GM19351 (cell line): ENCODE results near the gene ZDHHC18.

ENCODE experiments used
- ATAC-seq: cut with Tn5 transposase; IDR thresholded peaks from one replicate; pipeline ENCODE4 v1.9.1; 2021; ENCODE audit warnings: mild to moderate bottlenecking, moderate library complexity; ENCODE audit not compliant: unreplicated experiment

The ZDHHC18 gene

GRCh38 chr1:26826261-26827105 lies at the start of gene ZDHHC18:
Gene ZDHHC18 (plus strand): TSS chr1:26826688. CDS start chr1:26826805, 117 bp downstream.
- ATAC-seq = peak; percentile 69

DNA sequence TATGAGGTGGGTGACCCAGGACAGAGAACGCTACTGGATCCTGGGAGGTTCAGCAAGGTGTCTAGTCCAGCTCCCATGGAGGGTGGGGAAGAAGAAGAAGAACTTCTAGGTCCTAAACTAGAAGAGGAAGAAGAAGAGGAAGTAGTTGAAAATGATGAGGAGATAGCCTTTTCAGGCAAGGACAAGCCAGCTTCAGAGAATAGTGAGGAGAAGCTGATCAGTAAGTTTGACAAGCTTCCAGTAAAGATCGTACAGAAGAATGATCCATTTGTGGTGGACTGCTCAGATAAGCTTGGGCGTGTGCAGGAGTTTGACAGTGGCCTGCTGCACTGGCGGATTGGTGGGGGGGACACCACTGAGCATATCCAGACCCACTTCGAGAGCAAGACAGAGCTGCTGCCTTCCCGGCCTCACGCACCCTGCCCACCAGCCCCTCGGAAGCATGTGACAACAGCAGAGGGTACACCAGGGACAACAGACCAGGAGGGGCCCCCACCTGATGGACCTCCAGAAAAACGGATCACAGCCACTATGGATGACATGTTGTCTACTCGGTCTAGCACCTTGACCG lies 47.3 kb upstream of the ZDHHC18 start:
- ATAC-seq = no peak

DNA sequence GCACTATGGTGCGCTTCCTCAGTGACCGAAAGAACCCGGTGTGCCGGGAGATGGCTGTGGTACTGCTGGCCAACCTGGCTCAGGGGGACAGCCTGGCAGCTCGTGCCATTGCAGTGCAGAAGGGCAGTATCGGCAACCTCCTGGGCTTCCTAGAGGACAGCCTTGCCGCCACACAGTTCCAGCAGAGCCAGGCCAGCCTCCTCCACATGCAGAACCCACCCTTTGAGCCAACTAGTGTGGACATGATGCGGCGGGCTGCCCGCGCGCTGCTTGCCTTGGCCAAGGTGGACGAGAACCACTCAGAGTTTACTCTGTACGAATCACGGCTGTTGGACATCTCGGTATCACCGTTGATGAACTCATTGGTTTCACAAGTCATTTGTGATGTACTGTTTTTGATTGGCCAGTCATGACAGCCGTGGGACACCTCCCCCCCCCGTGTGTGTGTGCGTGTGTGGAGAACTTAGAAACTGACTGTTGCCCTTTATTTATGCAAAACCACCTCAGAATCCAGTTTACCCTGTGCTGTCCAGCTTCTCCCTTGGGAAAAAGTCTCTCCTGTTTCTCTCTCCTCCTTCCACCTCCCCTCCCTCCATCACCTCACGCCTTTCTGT lies 46.0 kb upstream of the ZDHHC18 start:
- no peak for ATAC-seq

GRCh38 chr1:26781206-26781825 lies 45.2 kb upstream of the ZDHHC18 start:
- ATAC-seq = no peak

DNA sequence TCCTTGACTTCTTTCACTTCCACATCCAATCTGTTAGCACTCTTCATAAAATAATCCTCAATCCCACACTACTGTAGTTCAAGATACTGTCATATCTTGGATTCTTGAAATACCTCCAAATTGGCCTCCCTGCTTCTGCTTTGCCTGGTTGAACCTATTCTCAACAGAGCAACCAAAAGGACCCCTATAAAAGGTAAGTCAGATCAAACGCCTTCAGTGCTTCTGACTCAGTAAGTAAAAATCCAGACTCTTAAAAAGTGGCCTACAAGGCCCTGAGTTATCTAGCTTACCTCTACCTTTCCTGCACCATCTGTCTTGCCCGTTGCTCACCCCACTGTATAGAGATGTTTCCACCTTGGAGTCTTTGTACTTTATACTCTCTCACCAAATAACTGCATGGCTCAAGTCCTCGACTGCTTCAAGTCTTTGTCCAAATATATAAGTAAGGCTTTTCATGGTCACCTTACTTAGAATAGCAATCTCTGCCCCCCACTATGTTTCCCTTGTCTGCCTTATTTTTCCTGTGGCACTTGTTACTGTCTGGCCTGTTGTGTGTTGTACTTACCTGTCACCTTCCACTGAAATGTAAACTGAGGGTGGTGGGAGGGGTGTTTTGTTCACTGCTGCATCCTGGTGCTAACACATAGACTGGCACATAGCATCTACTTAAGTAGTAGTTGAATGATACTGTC lies 43.8 kb upstream of the ZDHHC18 start:
- ATAC-seq = no peak

DNA sequence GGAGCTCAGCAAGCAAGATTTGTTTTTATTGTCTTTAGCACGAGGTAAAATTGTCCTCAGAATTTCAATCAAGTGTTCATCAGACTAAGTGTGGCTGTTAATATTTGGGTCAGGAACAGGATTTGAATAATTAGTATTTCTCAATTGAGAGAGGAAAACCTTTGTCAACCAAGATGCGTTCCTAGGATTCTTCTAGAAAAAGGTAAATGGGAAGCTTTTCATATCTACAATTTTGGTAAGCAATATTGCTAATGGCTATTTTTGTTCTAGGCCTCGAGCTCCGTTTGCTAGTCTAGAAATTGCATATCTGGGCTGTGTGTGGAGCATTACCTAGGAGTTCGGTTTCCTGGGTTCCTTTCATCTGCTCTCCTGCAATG lies 42.9 kb upstream of the ZDHHC18 start:
- ATAC-seq = no peak

DNA sequence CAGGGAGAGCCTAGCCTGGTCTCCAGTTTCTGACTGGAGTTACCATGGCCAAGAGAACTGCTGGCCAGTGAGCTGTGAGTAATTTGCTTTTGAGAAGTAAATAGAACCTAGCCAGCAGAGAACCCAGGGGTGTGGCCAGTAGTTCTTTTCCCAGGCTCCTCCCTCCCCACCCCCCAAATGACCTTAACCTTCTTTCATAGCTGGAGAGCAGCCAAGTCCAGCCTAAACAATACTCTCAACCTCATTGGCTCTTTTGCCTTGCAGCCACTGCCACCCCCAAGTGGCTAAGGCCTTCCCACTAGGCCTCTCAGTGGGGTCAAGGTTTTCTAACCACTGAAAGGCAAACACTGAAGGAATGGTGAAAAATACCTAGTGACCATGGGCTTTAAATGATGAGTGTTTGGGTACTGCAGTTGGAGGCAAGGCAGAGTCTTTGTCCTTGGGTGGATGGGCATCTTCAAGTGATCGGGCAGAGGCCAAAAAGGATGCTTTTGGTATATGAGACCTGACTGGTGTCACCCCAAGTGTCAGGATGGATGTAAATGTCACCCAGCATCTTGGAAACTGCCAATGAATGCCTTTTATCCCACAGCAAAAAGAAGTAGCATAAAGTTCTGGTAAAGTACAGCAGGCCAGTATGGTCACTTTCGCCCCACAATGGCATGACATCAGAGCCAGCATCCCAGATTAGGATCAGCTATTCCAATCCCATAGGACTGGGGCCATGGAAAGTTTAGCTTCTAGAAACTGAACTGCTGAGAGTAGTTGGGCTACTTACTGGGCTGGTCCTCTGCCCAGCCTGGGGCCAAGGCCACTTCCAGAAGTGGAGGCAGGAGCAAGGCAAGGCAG lies 42.2 kb upstream of the ZDHHC18 start:
- ATAC-seq = no peak

DNA sequence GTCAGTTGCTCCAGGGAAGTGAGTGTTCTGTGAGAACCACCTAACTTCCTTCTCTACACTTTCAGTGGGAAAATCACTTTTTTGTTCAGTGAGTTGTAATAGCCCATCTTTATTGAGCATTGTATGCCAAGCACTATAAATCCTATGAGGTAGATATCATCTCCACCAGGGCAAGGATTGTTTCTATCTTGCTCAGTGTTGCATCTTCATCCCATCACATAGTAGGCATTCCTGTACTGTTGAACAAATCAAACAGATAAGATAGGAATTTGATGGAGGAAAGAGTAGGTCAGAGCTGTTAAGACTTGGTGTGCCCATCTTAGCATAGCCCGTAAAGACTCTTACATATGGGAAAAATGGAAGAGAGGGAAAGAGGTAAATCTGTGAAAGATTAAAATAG lies 41.6 kb upstream of the ZDHHC18 start:
- ATAC-seq = no peak

GRCh38 chr1:26785611-26786436 lies 40.7 kb upstream of the ZDHHC18 start:
- no peak for ATAC-seq

GRCh38 chr1:26786437-26787380 lies 39.8 kb upstream of the ZDHHC18 start:
- peak; percentile 27 for ATAC-seq

DNA sequence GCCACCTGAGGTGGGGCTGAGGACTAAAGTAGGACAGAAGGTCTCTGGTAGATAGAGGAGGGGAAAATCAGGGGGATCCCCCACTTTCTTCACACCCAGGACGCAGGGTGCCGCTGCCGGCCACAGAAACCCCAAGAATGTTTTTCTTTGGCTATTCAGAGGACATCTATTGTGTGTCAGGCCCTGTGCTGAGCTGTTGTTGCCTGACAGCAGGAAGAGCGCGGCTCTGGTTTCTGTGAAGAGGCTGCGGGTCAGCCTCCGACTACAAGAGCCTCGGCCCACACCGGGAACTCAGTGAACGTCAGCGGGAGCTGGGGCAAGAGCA lies 39.1 kb upstream of the ZDHHC18 start:
- peak; percentile 47 for ATAC-seq

- ATAC-seq = peak; percentile 54
Observed at GRCh38 chr1:26787706-26788514, 38.6 kb upstream of the ZDHHC18 start, which contains the start of gene PIGV. Gene PIGV (plus strand): TSS chr1:26787950. CDS start chr1:26790816, 2,866 bp downstream.

- no peak for ATAC-seq
Observed at GRCh38 chr1:26788515-26788785, 38.0 kb upstream of the ZDHHC18 start.

DNA sequence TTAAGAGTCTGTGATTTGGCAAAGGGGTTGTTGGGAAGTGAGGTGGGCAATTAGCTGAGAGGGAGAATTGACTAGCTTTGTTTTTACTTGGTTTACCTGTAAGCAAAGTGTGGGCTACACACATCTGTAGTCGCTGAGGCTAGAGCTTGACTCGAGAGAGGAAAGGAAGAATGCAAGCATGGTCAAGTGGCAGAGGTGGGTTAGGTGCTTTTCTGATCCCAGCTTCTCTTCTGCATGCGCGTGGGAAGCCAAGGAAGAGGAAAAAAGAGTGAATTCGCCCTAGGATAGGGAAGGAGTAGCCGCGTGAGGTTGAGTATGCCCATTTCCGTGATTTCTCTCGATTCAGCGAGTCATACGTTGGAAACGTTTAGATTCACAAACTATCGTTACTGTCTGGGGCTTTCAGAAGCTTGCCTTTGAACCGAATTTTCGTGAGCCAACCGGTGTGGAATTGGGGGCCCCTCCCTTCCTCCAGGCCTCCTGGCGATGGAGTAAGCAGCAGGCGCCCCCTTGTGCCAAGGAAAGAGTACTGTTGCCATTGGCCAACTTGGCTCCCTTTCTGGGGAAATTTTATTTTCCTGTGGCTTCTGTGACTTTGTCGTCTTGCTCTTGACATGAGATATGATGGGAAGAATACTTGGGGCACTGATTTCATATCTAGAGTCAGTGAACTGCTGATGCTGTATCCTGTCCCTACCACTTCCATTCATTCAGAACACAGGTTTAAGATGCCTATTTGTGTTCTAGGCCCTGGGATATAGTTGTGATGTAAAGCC lies 37.5 kb upstream of the ZDHHC18 start:
- ATAC-seq = no peak

DNA sequence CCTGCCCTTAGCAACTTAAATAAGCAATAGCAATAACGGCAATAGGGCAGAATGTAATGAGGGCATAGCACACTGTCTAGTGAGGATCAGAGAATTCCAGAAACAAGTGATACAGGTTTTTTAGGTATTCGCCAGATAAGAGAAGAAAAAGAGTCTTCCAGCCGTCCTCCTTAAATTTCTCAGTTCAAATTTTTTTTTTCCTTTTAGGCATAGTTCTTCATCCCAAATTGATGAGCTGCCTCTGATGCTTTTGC lies 36.9 kb upstream of the ZDHHC18 start:
- ATAC-seq = no peak

DNA sequence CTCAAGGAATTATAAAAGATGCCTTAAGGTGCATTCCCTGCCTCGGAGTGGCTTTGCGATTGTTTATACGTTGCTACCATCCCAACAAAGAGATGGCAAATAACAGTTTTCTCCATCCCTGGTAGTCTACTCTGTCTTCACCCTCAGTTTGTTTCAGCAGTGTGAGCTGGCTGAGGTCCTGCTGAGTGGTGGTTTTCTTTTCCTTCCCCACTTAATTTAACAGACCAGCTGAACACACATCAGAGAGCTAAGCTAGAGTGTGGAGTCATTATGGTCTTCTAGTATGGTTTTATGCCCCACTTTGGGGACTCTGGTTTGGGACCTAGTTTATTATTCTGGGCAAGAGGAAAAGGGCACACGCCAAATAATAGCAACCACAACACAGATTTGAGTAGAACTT lies 36.6 kb upstream of the ZDHHC18 start:
- ATAC-seq = no peak

DNA sequence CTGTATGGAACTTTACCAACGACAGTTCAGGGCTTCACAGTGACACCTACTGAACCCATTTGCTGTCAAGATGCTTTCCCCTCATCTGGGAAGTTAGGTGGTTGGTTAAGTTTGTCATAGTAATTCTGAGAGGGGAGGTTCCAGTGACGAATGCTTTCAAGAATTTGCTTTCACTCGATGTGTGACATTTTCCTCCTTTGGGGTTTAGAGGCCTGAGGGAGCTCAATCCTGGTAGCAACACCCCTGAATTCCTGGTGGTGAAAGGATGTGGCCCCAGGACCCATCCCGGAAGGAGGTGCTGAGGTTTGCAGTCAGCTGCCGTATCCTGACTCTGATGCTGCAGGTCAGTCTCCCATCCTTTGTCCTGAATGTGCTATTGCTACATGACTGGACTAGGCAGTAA lies 35.9 kb upstream of the ZDHHC18 start:
- no peak for ATAC-seq
